GM12875 (cell line): Measurements from ENCODE around the gene APBA2.

Experiments
- H3K4me3 ChIP-seq: one replicate; pipeline ENCODE4 v1.5.1; 2011; ENCODE audit warnings: low read depth, low read length, control low read depth
- TF ChIP-seq, protein P1 (sequence below): IDR thresholded peaks from 2 replicates; pipeline ENCODE4 v1.5.1; 2011; ENCODE audit warnings: low read depth, mild to moderate bottlenecking, control low read depth, inconsistent platforms, low read length, moderate library complexity, borderline replicate concordance; ENCODE audit not compliant: insufficient read depth

The APBA2 gene

DNA sequence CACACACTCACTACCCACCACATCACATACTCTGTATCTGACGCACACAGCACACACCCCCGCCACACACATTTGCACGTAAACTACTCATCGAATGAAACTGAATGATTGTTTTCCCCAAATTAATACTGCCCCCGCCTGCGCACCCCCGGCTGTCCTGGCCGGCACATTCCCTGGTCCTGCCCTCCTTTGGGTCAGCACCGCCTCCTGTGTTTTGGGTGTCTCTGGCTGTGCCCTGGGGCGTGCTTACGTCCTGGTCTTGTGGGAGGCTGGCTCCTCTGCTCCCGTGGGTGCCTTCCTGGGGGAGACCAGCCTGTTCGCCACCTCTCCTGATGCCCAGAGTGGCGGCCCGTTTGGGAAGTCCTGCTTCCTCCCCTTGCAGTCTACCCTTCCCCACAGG, 30.2 kb downstream of the APBA2 start:
- TF ChIP-seq, protein P1, sequence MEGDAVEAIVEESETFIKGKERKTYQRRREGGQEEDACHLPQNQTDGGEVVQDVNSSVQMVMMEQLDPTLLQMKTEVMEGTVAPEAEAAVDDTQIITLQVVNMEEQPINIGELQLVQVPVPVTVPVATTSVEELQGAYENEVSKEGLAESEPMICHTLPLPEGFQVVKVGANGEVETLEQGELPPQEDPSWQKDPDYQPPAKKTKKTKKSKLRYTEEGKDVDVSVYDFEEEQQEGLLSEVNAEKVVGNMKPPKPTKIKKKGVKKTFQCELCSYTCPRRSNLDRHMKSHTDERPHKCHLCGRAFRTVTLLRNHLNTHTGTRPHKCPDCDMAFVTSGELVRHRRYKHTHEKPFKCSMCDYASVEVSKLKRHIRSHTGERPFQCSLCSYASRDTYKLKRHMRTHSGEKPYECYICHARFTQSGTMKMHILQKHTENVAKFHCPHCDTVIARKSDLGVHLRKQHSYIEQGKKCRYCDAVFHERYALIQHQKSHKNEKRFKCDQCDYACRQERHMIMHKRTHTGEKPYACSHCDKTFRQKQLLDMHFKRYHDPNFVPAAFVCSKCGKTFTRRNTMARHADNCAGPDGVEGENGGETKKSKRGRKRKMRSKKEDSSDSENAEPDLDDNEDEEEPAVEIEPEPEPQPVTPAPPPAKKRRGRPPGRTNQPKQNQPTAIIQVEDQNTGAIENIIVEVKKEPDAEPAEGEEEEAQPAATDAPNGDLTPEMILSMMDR: no peak
- no peak overlapping the region for H3K4me3 ChIP-seq

DNA sequence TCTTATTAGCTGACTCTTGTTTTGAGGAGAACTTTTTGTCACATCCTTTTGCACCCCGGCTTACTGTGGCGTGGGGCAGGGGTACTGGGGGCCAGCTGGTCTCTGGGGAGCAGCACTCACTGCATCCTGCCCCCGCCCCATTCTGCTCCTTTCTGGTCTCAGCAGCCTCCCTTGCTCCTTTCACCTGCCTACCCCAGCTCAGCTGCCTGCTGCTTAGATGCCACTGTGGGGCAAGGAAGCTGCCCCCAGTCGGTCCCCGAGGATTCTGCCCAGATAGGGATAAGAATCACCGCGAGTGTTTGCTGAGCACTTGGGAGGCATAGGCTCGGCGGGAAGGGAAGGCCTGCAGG, 32.0 kb downstream of the APBA2 start:
- TF ChIP-seq, protein P1: no peak
- H3K4me3 ChIP-seq: no peak overlapping the region

DNA sequence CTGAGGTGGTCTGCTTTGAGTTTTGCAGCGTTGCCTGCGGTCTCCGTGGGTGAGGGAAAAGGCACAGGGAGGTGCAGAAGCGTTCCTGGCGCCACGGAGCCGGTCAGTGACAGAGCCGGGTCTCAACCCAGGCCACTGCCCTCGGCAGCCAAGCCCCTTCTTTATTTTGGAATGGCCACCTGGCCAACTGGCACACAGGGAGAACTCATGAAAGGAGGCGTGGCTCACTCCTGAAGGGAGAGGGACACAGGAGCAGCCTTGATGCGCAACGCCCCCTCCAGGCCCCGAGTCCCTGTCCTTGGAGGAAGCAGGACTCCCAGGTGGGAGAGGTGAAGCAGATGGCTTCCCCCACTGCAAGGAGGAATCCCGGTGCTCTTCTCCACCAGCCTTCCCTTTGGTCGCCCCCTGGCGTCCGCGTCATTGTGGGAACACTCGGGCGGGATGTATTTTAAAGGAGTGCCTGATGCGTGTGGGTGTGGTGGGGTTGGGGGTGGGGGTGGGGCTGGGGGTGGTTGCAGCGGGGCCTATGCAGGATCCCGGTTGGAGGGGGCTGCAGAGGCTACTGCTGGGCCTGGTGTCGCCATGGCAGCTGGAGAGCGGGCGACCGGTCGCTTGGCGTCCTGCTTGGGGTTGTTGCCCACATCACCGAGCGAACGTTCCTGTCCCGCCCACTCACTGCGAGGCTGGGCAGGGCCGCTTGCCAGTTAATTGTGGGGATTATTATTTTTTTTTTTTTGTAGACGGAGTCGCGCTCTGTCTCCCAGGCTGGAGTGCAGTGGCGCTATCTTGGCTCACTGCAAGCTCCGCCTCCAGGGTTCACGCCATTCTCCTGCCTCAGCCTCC, 32.6 kb downstream of the APBA2 start:
- TF ChIP-seq, protein P1: no peak
- H3K4me3 ChIP-seq: no peak overlapping the region

DNA sequence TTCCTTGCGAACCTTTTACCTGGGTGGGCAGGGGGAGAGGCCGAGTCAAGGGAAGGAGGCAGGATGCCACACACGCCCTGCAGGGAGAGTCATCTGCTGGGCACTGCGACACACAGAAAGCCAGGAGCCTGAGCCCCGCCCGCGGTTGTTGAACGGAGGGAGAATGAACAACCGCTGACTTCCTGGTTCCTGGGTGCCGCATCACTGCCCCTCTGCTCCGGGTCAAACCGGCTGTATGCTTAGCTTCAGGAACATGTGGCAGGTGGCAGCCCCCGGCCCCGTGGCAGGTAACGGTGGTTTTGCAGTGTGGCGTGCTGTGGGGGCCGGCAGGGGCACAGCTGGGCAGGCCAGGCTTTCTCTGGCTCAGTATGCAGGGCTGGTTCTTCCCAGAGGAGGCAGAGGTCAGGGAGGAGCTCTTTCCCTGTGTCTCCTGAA, 33.4 kb downstream of the APBA2 start:
- TF ChIP-seq, protein P1: no peak
- no peak overlapping the region for H3K4me3 ChIP-seq

DNA sequence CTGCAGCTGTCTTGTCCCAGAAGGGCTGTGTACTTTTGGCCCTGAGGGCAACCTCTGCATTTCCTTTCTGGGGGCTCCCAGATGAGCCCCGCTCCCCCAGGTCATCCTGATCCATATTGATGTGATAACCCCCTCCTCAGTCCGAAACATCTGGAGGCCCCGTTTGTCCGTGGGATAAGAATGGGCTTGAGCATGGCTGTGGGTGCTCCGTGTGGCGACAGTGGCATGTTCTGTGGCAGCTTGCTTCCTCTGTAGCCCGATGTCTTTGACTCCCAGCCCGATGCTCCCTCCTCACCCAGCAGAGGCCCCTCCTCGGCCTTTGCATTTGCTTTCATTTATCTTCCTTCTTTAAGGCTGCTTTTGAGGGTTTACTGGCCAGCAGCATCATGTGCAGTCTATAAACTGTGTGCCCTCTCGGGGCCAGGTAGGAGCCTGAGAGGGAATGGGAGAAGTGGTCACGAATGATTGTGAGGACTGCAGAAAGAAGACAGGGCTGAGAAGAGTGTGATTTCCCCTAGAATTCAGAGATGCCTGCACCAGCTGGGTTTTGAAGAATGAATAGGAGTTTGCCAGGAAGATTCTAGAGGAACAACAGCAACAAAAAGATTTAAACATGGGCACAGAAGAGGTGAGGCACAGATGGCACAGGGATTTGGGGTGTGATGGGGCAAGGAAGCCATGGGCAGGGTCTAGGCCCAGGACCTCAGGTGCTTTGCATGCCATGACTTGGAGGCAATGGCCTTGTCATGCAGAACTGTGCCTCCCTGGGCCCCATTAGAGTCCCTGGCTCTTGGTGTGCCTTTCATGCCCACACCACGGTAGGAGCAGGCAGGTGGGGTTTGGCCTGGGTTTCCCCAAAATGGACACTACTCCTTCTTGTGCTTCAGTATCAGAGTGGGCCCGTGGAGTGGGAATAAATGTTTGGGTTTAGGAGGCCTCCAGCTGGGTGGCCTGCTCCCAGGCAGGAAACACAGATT, 34.2 kb downstream of the APBA2 start:
- TF ChIP-seq, protein P1: no peak
- H3K4me3 ChIP-seq: no peak overlapping the region

DNA sequence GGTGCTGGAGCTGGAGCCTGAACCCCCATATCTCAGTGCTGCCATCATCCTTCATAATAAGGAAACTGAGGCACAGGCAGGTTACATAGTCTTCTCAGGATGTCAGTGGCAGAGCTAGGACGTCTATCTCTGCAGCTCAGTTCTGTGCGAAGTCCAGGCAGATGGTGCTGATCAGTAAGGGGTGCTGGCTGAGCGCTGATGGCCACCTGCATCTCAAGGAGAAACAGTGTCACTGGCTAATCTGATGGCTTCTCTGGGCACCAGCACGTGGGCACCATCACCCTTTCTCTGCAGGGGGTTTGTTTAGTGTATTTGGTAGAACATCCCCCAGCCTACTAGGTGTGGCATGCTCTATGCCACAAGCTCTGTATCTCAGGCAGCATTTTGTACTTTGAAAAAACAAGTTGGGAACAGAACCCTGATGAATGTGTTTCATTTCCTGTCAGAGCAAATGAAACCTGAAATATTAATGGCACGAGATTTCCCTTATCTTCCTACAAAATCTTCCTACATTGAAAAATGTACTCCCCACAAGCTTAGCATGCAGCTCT, 35.1 kb downstream of the APBA2 start:
- TF ChIP-seq, protein P1: no peak
- H3K4me3 ChIP-seq: no peak overlapping the region
